HepG2 (cell line): ENCODE measurements around the gene GPR12. TPM values are rescaled to one million over a fixed set of nuclear protein-coding genes. Genes with fewer than 3 reads are reported as not detected.

ENCODE experiments used
- ATAC-seq: fragments of 200-7000 bp; cut with Tn5 transposase; 3 replicates; pipeline ENCODE4 v1.9.1; 2020; ENCODE audit warnings: mild to moderate bottlenecking, moderate library complexity
- BruUV-seq: library from RNA; stranded (reverse); fragments of 400-500 nt; replicated peaks from 2 replicates; lab custom pipeline; 2021; lab: Mats Ljungman, UMichigan
- CTCF ChIA-PET: fragments of 300-600 bp; formaldehyde crosslinking; extraction: SDS; loops from one replicate; lab custom pipeline; 2021; ENCODE audit warnings: low total read pairs, inconsistent platforms, low intra/inter-chr PET ratio; lab: Yijun Ruan, JAX
- POLR2A ChIA-PET: fragments of 350-600 bp; sonication (Branson Sonifier 250); formaldehyde crosslinking; loops from one replicate; lab custom pipeline; 2020; ENCODE audit warnings: antibody characterized with exemption, inconsistent platforms; lab: Yijun Ruan, JAX
- DNase-seq: peaks from one replicate; pipeline ENCODE4 v3.0.0-alpha.2; 2015; ENCODE audit warnings: low spot score
- FAIRE-seq: peaks from 3 replicates; lab custom pipeline; 2011; peaks lifted over from hg19 to GRCh38; lab: Jason Lieb, UNC
- H2AFZ ChIP-seq: one replicate; pipeline ENCODE4 v1.6.1; 2011; ENCODE audit warnings: low read length, inconsistent platforms
- H3K27ac ChIP-seq: fragments of 300-600 bp; 3 replicates; pipeline ENCODE4 v1.8.0; 2011; ENCODE audit warnings: mixed run types, mild to moderate bottlenecking, mixed read lengths, low read length, inconsistent platforms; ENCODE audit not compliant: insufficient read depth; ENCODE audit errors: extremely low read length
- H3K27me3 ChIP-seq, 2 experiments: fragments of 200-600 bp in 1 of 2; 2 replicates in 1 of 2; 3 replicates in 1 of 2; pipeline versions ENCODE4 v1.6.0 to v1.8.0; 2011; ENCODE audit warnings: low read length in 2 of 2, mild to moderate bottlenecking in 2 of 2, moderate library complexity in 2 of 2, inconsistent platforms in 1 of 2; ENCODE audit not compliant: insufficient read depth in 2 of 2, control insufficient read depth in 1 of 2
- H3K36me3 ChIP-seq, 2 experiments: fragments of 200-600 bp in 1 of 2; replicated peaks in 1 of 2; 2 replicates in 1 of 2; 3 replicates in 1 of 2; pipeline versions ENCODE4 v1.5.1 to v1.8.0; 2011; ENCODE audit warnings: low read length in 2 of 2, inconsistent platforms in 1 of 2; ENCODE audit not compliant: insufficient read depth in 2 of 2, control insufficient read depth in 1 of 2
- H3K4me1 ChIP-seq: 2 replicates; pipeline ENCODE4 v1.5.1; 2012; ENCODE audit warnings: low read length, inconsistent platforms; ENCODE audit not compliant: insufficient read depth
- H3K4me2 ChIP-seq: 2 replicates; pipeline ENCODE4 v1.6.0; 2011; ENCODE audit warnings: low read depth, low read length, inconsistent platforms
- H3K4me3 ChIP-seq, 3 experiments: fragments of 200-600 bp in 1 of 3; sonication (generic), shearing (Covaris generic) in 1 of 3; replicated peaks in 1 of 3; 2 replicates each; pipeline ENCODE4 v1.5.1; 2011 to 2016; ENCODE audit warnings: low read length in 3 of 3, inconsistent platforms in 2 of 3, low read depth in 2 of 3, mild to moderate bottlenecking in 2 of 3, control low read depth in 1 of 3, mixed read lengths in 1 of 3; ENCODE audit not compliant: insufficient read depth in 1 of 3
- H3K79me2 ChIP-seq: one replicate; pipeline ENCODE4 v1.6.1; 2011; ENCODE audit warnings: low read length, inconsistent platforms; ENCODE audit not compliant: insufficient read depth
- H3K9ac ChIP-seq: 2 replicates; pipeline ENCODE4 v1.6.0; 2011; ENCODE audit warnings: mild to moderate bottlenecking, low read depth, low read length, inconsistent platforms; ENCODE audit not compliant: insufficient read depth
- H3K9me3 ChIP-seq: 2 replicates; pipeline ENCODE4 v1.5.1; 2012; ENCODE audit warnings: mild to moderate bottlenecking, low read length
- H4K20me1 ChIP-seq: 2 replicates; pipeline ENCODE4 v1.6.0; 2011; ENCODE audit warnings: inconsistent platforms, mild to moderate bottlenecking, low read length, moderate library complexity; ENCODE audit not compliant: insufficient read depth
- DRAP1 ChIP-seq: IDR thresholded peaks from 2 replicates; pipeline ENCODE4 v1.6.1; 2016; ENCODE audit warnings: missing genetic modification reagents, missing compliant biosample characterization
- EP300 ChIP-seq, 3 experiments: sonication (generic) in 1 of 3; formaldehyde crosslinking in 1 of 3; IDR thresholded peaks; 2 replicates each; pipeline versions ENCODE4 v1.5.1 to v1.6.1; 2011 to 2020; ENCODE audit warnings: low read depth in 2 of 3, low read length in 2 of 3, borderline replicate concordance in 1 of 3, improper control_type of control experiment in 1 of 3, mild to moderate bottlenecking in 1 of 3, missing genetic modification reagents in 1 of 3, moderate library complexity in 1 of 3
- ETV6 ChIP-seq: sonication (generic); formaldehyde crosslinking; conservative IDR thresholded peaks from 2 replicates; pipeline ENCODE4 v1.4.0; 2020; ENCODE audit warnings: missing genetic modification reagents
- KDM1A ChIP-seq: IDR thresholded peaks from 2 replicates; pipeline ENCODE4 v1.6.1; 2016; ENCODE audit warnings: missing compliant biosample characterization
- SIX4 ChIP-seq: sonication (generic); formaldehyde crosslinking; IDR thresholded peaks from 2 replicates; pipeline ENCODE4 v1.4.0; 2020; ENCODE audit warnings: missing genetic modification reagents
- SUZ12 ChIP-seq: fragments of 150-350 bp; IDR thresholded peaks from 2 replicates; pipeline ENCODE4 v1.6.1; 2014; ENCODE audit warnings: low read depth, low read length
- ZHX2 ChIP-seq, 2 experiments: sonication (generic) in 1 of 2; formaldehyde crosslinking in 1 of 2; IDR thresholded peaks; 2 replicates each; pipeline versions ENCODE4 v1.6.1 to v1.9.0; 2014 to 2022; ENCODE audit warnings: antibody characterized with exemption in 1 of 2, borderline replicate concordance in 1 of 2, inconsistent platforms in 1 of 2, low read depth in 1 of 2, missing genetic modification reagents in 1 of 2
- ZKSCAN1 ChIP-seq: fragments of 150-350 bp; IDR thresholded peaks from 2 replicates; pipeline ENCODE4 v1.6.1; 2014; ENCODE audit warnings: low read length
- ZNF180 ChIP-seq: sonication (generic); formaldehyde crosslinking; IDR thresholded peaks from 2 replicates; pipeline ENCODE4 v1.4.0; 2020; ENCODE audit warnings: low read depth, missing genetic modification reagents, borderline replicate concordance
- ZNF280D ChIP-seq: sonication (generic); formaldehyde crosslinking; IDR thresholded peaks from 2 replicates; pipeline ENCODE4 v1.5.1; 2020; ENCODE audit warnings: mild to moderate bottlenecking, missing genetic modification reagents
- ZNF547 ChIP-seq: sonication (generic); formaldehyde crosslinking; IDR thresholded peaks from 2 replicates; pipeline ENCODE4 v1.5.1; 2020; ENCODE audit warnings: mild to moderate bottlenecking, missing genetic modification reagents
- ZNF709 ChIP-seq: sonication (generic); formaldehyde crosslinking; IDR thresholded peaks from 2 replicates; pipeline ENCODE4 v1.5.0; 2020; ENCODE audit warnings: mild to moderate bottlenecking, missing genetic modification reagents
- ZSCAN5A ChIP-seq: sonication (generic); formaldehyde crosslinking; IDR thresholded peaks from 2 replicates; pipeline ENCODE4 v1.8.0; 2022; ENCODE audit warnings: mild to moderate bottlenecking, missing genetic modification reagents, borderline replicate concordance
- WGBS: methylation state at CpG from one replicate; pipeline ENCODE4 v1.1.6; 2017; ENCODE audit warnings: low lambda C conversion rate; 5-methylcytosine and 5-hydroxymethylcytosine counted together
- in situ Hi-C: cut with HindIII; loops from 2 replicates; pipeline ENCODE4 v1.10.0; 2017; ENCODE audit warnings: low pct_unique_long_range_greater_than_20kb; ENCODE audit not compliant: extremely low pct_ligation_motif_present
- intact Hi-C: fragments of 100-400 bp; cut with micrococcal nuclease; formaldehyde crosslinking; loops from one replicate; pipeline ENCODE4 v1.10.0; 2022; ENCODE audit not compliant: unreplicated experiment
- polyA plus RNA-seq, 8 experiments: library from polyadenylated mRNA; depleted of rRNA in 3 of 8; stranded (reverse) in 7 of 8; unstranded in 1 of 8; fragments of >200 nt; fragmentation: Illumina TruSeq in 4 of 8; extraction: Trizol in 4 of 8; gene quantifications; 2 replicates each; pipeline versions ENCODE4 v1.2.1 to v1.2.3, GENCODE V29; 2011 to 2016; ENCODE audit warnings: low read depth in 4 of 8, missing spikeins in 1 of 8, mixed read lengths in 1 of 8; ENCODE audit not compliant: insufficient read depth in 1 of 8
- total RNA-seq, 5 experiments: library from RNA; depleted of rRNA; stranded (reverse); fragments of >200 nt; fragmentation: Illumina TruSeq; extraction: Trizol; gene quantifications; 2 replicates each; pipeline ENCODE4 v1.2.3, GENCODE V29; 2016; ENCODE audit warnings: low read depth in 1 of 5

Gene GPR12
- total and polyA plus RNA-seq, 2 of the 13 experiments (the other 11 are each of a cell fraction or from before 2014, with no cell fraction given): not detected

- Histone ChIP-seq H3K27me3 (peaks cover 2 to 12% of the 10 kb centered on the region in 2 experiments; a peak in 3 of 5 replicates), H3K27ac (no peak overlapping the region), H3K9ac (no peak overlapping the region), H4K20me1 (no peaks in the 10 kb centered on the region), H3K36me3 (no peaks in the 10 kb centered on the region), H3K9me3 (no peaks in the 10 kb centered on the region), H3K4me3 (no peak overlapping the region), H3K4me1 (no peaks in the 10 kb centered on the region), H3K4me2 (no peak overlapping the region), H2AFZ (no peak overlapping the region), H3K79me2 (no peaks in the 10 kb centered on the region)
- ChIA-PET POLR2A (no interaction called here), CTCF (no interaction called here)
- ATAC-seq (no peak), DNase-seq (no peak), FAIRE-seq (no peak)
- 5% methylated on average over 4 of the region's 4 CpGs for WGBS
- in situ Hi-C loops (no loop called here), intact Hi-C loops (no loop called here)
- no TSS peak for BruUV-seq
- TF ChIP-seq EP300 (IDR thresholded peaks at IDR 0.05; ENCODE audit: low read depth in 2 of 2, low read length in 2 of 2): no peak
- no peak for TF ChIP-seq EP300 (CRISPR knock-in tag; IDR thresholded peaks at IDR 0.05; ENCODE audit: borderline replicate concordance)
- TF ChIP-seq ZNF547 (CRISPR knock-in tag): no peak
- no peak for TF ChIP-seq ZKSCAN1
- no peak for TF ChIP-seq DRAP1 (CRISPR knock-in tag)
- no peak for TF ChIP-seq ZSCAN5A (CRISPR knock-in tag)
- no peak for TF ChIP-seq ZHX2 (IDR thresholded peaks at IDR 0.05; ENCODE audit: low read depth)
- no peak for TF ChIP-seq ZHX2 (CRISPR knock-in tag; IDR thresholded peaks at IDR 0.05; ENCODE audit: borderline replicate concordance)
- no peak for TF ChIP-seq KDM1A
- no peak for TF ChIP-seq ZNF709 (CRISPR knock-in tag)
- no peak for TF ChIP-seq ZNF280D (CRISPR knock-in tag)
- TF ChIP-seq SUZ12: no peak
- TF ChIP-seq SIX4 (CRISPR knock-in tag): no peak
- no peak for TF ChIP-seq ETV6 (CRISPR knock-in tag)
- no peak for TF ChIP-seq ZNF180 (CRISPR knock-in tag)
Observed at GRCh38 chr13:26780411-26780810, 19.8 kb upstream of the GPR12 start.
